C4-2B (cell line): ENCODE results near the gene GJA9.

ENCODE experiments used
- CTCF ChIP-seq: fragments of 450-650 bp; conservative IDR thresholded peaks from 2 replicates; pipeline ENCODE4 v1.5.1; 2017; ENCODE audit warnings: mild to moderate bottlenecking
- ZFX ChIP-seq: fragments of 450-650 bp; IDR thresholded peaks from 2 replicates; pipeline ENCODE4 v1.6.1; 2017

GRCh38 chr1:38865112-38865715 lies 16.2 kb downstream of the GJA9 start:
- TF ChIP-seq CTCF (no peak; the same call in 1 of the 2 replicates), ZFX (no peak)
